GM21367 (cell line): ENCODE measurements around the gene RMC1.
"Not testable (repeated sequence)": the region's sequence is repeated elsewhere in the genome, so short reads cannot be mapped to it uniquely, and the experiment has no call there.

Experiments used
- ATAC-seq: cut with Tn5 transposase; IDR thresholded peaks from one replicate; pipeline ENCODE4 v1.9.1; 2021; ENCODE audit not compliant: unreplicated experiment

Gene RMC1

DNA sequence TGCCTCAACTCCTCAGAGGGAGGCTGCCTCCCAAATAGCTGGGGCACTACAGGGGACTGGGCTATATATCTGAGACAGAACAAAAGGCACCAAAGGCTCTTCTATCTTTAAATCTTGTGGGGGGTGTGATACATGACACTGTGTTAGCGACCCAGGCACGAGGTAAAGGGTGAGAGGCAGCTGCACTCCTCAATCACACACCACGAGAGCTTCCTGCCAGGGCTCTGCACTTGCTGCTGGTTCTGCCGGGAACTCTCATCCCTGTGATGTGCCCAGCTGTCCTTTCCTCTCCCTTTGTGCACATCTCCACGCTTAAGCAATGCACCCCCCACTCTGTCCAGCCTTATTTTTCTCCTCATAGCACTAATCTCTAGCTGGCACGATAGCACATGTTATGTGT is 50.6 kb downstream of the RMC1 start:
- no peak for ATAC-seq

DNA sequence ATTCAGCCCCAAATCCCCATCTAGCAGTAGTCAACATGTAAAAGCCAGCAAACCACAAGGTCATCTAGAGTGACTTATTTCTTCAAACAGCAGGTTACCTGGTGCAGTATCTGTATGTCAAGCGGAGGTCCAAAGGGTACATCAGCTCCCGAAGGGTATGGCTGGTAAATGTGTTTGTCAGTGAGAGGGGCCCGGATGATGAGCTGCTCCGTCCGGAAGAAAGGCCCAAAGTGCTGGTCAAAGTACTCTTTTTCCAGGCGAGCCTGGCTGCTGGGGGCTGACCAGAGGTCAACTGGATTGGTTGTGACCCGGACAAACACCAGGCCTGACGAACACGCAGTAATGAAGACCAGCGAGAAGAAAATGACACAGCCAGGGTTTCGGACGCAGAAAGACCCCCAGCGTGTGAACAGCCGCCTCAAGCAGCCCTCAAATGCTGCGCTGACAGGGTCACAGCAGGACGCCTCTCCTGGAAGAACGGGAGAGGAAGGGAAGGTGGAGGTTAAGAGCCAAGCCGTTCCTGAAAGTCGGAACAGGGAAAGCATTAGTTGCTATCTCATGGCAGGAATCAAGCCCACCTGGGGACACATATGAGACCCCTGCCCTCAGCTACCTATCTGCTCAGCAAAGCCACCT is 53.0 kb downstream of the RMC1 start:
- no peak for ATAC-seq

DNA sequence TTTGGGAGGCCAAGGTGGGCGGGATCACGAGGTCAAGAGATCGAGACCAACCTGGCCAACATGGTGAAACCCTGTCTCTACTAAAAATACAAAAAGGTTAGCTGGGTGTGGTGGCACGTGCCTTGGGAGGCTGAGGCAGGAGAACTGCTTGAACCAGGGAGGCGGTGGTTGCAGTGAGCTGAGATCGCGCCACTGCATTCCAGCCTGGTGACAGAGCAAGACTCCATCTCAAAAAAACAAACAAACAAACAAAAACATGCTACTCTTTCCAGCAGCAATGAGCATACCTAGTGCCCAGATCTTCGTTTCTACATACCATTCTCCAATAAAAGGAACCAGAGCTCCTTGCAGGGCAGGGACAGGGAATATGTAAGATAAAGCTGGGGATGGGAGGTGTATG is 54.2 kb downstream of the RMC1 start:
- not testable (repeated sequence) for ATAC-seq

DNA sequence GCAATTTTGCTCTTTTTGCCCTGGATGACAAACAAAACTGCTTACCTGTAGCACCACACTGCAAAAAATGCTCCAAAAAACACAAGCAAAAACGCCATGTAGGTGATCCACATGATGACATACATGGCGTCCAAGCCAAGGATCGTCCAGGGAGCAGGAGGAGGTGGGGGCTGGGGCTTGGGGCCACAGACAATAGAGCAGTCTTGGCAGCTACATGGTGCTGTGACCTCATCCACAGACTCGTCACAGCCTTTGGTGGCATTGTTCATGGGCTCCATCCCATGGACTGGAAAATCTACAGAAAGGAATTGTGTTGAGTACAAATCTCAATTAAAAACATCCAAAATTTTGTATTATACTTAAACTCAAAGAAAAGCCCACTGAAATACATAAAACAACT is 56.9 kb downstream of the RMC1 start:
- no peak for ATAC-seq

DNA sequence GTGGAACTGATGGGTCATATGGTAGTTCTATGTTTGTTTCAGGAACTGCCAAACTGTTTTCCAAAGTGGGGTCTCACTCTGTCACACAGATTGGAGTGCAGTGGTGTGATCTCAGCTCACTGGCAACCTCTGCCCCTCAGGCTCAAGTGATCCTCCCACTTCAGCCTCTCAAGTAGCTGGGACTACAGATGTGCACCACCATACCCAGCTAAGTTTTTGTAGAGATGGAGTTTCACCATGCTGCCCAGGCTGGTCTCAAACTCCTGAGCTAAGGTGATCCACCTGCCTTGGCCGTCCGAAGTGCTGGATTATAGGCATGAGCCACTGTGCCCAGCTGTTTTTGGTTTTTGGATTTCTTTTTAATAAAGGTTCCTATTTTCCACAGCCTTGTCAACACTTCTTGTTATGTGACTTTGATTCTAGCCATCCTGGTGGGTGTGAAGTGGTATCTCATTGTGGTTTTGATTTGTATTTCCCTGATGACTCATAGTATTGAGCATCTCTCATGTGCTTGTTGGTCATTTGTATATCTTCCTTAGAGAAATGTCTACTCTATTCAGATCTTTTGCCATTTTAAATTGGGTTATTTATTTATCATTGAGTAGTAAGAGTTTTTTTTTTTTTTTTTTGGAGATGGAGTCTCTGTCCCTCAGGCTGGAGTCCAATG is 60.2 kb downstream of the RMC1 start:
- ATAC-seq, result no peak

DNA sequence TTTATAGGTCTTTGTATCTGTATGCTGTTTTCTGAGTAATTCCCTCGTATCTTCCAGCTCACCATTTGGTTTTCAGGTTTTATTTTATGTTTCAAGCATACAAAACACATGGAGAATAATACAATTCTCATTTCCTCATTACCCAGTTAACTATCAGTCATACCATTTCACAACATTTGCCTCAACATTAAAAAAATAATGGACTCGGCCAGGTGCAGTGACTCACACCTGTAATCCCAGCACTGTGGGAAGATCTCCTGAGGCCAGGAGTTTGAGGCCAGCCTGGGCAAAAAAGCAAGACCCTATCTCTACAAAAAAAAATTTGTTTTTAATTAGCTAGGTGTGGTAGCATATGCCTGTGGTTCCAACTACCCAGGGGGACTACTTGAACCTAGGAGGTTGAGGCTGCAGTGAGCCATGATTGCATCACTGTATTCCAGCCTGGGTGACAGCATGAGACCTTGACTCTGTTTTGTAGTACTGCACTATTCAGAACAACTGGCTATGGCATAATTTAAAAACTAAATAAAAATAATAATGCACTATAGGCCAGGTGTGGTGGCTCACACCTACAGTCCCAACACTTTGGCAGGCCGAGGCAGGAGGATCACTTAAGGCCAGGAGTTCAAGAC is 62.7 kb downstream of the RMC1 start:
- no peak for ATAC-seq

DNA sequence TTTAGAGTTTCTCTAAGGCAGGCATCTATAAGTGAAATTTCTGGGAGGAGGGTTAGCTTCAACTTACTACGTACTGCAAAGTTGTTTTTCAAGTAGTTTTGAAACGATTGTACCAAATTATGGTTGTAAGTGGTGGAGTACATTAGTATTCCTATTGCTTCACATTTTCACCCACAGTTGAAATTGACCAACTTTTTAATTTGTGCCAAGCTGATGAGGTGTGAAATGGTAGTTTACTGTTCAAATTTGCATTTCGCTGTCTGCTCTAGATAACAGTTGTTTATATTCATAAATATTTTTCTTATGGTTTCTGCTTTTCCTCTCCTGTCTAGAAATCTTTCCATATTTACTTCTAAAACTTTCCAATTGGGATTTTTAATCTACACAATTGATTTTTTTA is 64.4 kb downstream of the RMC1 start:
- no peak for ATAC-seq

DNA sequence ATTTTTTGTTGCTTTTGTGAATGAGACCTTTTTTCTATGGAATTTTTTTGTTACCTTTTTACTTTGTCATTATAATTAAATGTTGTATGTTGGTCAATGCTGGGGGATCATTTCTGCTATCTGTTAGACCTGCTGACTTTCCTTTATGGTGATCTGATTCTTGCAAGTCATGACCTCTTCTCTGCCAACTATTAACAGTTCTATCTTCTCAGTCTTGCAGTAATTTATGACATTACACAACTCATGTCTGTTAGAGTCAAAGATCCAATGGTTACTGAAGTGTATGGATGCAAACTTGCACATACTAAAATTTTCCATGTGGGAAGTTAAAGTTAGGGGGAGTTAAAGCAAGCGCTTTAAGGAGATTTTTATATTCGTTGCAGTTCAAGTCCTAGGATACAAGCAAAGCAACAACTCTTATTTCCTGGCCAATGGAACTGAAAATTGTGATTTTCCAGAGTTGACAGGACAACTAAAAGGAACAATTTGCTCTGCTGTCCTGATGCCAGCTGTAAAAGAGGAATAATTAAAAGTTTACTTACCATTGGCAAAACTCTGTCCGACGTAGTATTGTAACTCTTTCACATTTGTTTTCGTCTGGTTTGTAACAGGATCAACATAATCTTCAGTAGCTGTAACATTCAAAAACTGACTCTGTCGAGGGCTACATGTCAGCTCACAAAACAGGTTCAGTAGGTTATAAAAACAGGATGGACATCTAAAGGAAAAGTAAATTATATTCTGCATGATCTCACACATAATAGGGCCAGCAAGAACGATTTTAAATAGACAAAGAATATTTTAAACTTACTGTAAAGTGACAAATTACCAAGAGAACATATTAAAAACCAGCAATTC is 65.2 kb downstream of the RMC1 start:
- ATAC-seq, result no peak

DNA sequence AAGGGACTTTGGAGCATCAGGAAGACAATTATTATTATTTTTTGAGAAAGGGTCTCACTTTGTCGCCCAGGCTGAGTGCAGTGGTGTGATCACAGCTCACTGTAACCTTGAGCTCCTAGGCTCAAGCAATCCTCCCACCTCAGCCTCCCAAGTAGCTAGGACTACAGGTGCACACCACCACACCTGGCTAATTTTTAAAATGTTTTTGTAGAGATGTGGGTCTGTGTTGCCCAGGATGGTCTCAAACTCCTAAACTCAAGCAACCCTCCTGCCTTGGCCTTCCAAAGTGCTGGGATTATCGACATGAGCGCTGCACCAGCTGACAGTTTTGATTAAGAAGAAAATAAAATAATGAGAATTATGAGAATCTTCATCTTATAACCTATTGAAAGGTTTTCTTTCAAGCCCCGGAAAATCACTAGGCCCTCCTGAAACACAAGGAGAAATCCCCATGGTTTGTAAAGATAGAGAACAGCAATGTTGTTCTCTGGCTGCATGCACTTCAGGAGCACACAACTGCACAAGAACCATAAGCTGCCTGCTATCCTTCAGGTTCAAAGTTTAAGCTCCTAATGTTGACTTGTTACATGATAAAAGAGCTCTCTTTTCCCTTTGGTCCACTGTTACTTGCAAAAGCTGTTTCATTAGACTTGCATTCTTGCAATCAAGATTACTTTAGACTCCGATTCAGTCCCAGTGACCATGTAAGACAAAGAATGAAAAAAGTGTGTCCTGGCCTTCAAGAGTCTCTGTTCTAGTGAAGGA is 66.2 kb downstream of the RMC1 start:
- no peak for ATAC-seq

DNA sequence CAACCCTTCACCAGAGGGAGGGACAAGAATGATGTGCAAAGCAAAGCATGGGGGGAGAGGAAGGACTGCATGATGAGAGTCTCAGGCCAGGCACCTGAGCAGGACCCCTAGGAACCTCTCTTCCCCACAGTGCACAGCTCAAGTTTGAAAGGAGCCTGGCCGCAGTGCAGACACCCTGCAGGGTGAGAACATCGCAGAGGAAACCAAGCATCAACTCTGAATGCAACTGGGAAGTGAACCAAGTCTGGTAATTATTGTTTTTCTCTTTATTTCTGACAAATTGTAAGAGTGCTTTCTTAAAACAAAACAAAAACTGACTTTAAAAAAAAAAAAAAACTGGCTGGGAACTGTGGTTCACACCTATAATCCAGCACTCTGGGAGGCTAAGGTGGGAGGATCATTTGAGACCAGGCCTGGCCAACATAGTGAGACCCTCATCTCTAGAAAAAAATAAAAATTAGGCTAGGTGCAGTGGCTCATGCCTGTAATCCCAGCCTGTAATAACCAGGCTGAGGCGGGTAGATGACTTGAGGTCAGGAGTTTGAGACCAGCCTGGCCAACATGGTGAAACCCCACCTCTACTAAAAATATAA is 67.7 kb downstream of the RMC1 start:
- ATAC-seq, result no peak

DNA sequence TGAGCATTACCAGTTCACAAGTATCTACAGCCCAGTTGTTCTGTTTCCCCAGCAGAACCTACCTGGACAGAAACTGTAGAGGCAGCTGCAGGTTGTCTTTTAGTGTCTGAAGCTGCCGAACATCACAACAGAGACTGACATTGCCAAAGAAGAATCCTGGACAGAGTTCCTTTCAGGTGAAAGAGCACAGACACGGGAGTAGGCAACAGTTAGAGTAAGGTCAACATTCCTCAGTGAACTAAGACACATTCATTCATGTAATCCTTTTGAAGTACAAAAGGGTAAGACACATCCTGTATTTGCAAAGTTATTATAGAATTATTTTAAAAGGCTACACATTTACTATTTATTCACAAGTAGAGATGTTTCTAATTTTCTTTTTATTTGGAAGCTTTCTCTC is 68.7 kb downstream of the RMC1 start:
- ATAC-seq, result no peak

DNA sequence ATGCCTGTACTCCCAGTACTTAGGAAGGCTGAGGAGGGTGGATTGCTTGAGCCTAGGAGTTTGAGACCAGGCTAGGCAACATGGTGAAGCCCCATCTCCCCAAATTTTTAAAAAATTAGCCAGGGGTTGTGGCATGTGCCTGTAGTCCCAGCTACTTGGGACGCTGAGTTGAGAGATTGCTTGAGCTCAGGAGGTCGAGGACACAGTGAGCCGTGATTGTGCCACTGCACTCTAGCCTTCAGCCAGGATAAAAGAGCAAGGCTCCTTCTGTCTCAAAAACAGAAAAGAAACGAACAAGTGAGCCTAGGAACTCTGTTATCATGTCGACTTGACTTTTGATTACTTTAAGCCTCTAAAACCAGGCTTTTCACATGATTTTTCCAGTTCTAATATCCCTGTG is 69.3 kb downstream of the RMC1 start:
- ATAC-seq, result no peak

DNA sequence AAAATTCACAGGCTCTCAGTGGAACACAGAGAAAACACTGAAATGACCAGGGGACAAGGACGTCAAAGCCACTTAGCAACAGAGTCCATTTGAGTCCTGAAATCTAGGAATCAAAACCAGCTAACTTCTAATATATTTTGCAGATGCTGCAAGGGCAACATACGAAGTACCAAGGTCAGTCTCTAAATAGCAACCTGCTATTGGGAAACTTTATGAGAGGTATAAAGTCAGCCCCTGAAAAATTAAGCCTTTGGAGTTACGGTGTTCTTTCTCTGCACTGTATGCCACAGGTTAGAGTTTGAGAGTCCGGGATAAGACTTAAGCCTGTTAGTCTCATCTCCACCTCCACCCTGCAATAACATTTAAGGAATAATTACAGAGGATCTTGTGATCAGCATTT is 69.7 kb downstream of the RMC1 start:
- ATAC-seq, result no peak

DNA sequence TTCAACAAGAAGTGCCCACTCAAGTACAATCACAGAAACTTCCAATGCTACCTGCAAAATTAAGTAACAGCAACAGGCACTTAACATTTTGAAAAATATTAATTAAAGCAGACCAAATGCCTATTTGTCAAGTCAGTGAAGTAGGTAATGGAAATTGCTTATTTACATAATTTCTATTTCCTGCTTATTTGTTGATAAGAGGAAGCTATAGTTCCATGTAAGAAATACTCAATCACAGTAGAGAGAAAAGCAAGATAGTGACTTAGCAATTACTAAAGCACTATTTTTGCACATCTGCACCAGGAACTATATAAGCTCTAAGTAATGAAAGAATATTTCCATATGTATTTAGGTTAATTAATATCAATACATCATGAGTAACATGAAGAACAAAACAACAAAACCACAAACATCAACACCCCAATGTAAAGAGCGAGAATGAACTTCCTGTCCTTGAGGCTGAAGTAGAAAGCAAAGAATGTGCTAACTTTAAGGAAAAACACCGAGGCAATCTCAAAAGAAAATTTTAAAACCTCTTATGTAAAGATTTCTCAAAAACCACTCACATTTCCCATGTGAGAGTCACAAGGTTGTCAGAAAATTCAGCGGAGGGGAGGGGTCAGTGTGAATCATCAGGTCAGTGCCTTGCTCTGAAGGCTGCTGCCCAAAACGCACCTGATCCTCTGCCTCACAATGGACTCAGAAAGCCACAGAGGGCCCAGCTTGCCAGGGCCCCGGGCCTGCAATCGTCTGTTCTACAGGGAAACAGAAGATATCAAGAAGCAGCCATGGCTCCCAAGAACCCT is 70.5 kb downstream of the RMC1 start:
- no peak for ATAC-seq

DNA sequence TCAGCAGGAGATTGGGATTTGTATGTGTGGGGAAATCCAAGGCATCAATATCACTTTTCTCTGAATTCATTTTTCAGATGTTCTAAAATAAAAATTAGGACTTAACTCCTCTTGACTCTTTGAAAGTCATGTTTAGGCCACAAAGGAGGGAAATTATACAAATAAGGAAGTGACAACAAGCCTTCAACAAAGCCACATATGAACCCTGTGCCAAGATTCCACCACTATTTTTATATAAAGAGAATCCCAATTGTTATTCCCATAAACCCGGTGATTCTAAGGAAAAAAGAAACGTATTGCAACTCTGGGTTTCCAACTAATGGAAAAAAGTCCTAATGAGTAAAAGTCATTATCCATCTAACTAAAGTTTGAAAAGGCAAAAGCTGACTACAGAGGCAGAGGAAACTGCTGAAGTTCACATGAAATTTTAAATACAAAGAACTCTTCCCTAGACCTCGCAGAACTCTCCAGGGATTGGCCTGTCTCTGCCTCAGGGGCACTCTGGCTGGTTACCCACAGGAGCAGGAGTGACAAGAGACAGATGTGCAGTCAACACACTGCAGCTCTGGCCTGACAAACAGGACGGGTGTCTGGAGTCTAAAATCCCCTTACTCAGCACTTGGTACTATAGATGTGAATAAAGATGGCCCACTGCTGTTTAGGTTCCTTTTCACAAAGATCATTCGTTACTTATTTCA is 71.4 kb downstream of the RMC1 start:
- ATAC-seq, result no peak

DNA sequence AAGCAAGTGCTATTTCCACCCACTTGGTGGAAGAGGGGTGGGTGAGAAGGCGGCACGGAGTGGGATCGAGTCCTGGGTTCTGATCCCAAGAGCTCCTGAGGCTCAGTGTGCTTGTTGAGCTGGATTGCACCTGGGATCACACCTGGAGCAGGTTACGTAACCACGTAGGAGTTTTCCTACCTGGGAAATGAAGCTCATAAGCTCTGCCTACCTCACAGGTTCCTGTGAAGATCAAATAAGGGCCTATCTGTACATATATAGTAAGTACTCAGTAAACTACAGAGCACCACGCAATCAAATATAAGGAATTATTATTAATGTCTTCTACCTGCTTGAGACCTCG is 72.0 kb downstream of the RMC1 start:
- no peak for ATAC-seq

DNA sequence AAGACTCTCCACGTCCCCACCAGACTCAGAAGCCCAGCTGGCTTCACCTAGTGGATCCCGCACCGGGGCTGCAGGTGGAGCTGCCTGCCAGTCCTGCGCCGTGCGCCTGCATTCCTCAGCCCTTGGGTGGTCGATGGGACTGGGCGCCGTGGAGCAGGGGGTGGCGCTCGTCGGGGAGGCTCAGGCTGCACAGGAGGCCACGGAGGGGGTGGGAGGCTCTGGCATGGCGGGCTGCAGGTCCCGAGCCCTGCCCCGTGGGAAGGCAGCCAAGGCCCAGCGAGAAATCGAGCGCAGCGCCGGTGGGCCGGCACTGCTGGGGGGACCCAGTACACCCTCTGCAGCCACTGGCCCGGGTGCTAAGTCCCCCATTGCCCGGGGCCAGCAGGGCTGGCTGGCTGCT is 74.2 kb downstream of the RMC1 start:
- not testable (repeated sequence) for ATAC-seq

DNA sequence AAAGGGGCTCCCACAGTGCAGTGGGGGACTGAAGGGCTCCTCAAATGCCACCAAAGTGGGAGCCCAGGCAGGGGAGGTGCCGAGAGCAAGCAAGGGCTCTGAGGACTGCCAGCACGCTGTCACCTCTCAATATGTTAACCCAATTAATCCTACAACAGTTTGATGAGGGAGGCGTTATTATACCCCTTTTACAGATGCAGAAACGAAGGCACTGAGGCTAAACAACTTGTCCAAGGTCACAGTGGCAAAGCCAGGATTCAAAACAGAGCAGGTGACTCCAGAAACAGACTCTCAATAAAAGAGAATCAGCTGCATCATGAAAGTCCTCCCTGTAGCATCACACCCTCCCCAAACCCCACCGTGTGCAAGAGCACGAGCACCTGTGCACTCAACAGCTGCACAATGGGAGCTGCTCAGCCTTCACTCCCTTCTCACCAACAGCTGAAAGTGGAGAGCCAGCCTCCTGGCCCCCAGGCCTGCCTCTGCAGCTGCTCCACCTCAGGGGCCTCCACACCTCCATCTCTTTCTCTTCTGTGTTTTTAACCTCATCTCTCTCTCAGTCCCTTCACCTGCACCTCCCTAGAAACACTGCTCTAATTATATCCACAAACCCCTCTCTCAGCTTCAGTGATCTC is 74.9 kb downstream of the RMC1 start:
- no peak for ATAC-seq
